Astrocyte (in vitro differentiated cells and primary cell): ENCODE results near the gene IRX6. TPM values are rescaled to one million over a fixed set of nuclear protein-coding genes. Genes with fewer than 3 reads are reported as not detected.

Source experiments
- DNase-seq: peaks from one replicate; pipeline ENCODE4 v3.0.0-alpha.2; 2010; ENCODE audit warnings: low read depth
- FAIRE-seq: peaks from 2 replicates; lab custom pipeline; 2011; peaks lifted over from hg19 to GRCh38; lab: Jason Lieb, UNC
- H2AFZ ChIP-seq: 2 replicates; pipeline ENCODE4 v1.6.0; 2012; ENCODE audit warnings: low read depth, low read length, inconsistent platforms
- H3K27ac ChIP-seq: 2 replicates; pipeline ENCODE4 v1.5.1; 2011; ENCODE audit warnings: low read depth, low read length, inconsistent platforms
- H3K27me3 ChIP-seq: 2 replicates; pipeline ENCODE4 v1.6.0; 2011; ENCODE audit warnings: low read length, inconsistent platforms; ENCODE audit not compliant: insufficient read depth
- H3K36me3 ChIP-seq: 2 replicates; pipeline ENCODE4 v1.5.1; 2011; ENCODE audit warnings: low read length, inconsistent platforms; ENCODE audit not compliant: insufficient read depth
- H3K4me1 ChIP-seq: 2 replicates; pipeline ENCODE4 v1.5.1; 2011; ENCODE audit warnings: low read length, inconsistent platforms; ENCODE audit not compliant: insufficient read depth
- H3K4me2 ChIP-seq: 2 replicates; pipeline ENCODE4 v1.6.0; 2012; ENCODE audit warnings: low read length, inconsistent platforms
- H3K4me3 ChIP-seq: 2 replicates; pipeline ENCODE4 v1.5.1; 2011; ENCODE audit warnings: low read depth, mild to moderate bottlenecking, low read length, inconsistent platforms; ENCODE audit not compliant: insufficient read depth
- H3K79me2 ChIP-seq: 2 replicates; pipeline ENCODE4 v1.6.0; 2012; ENCODE audit warnings: mild to moderate bottlenecking, low read length, inconsistent platforms; ENCODE audit not compliant: insufficient read depth
- H3K9ac ChIP-seq: 2 replicates; pipeline ENCODE4 v1.6.0; 2012; ENCODE audit warnings: mild to moderate bottlenecking, low read length, inconsistent platforms
- H3K9me3 ChIP-seq: 2 replicates; pipeline ENCODE4 v1.5.1; 2012; ENCODE audit warnings: low read depth, mild to moderate bottlenecking, low read length, inconsistent platforms; ENCODE audit not compliant: insufficient read depth
- H4K20me1 ChIP-seq: 2 replicates; pipeline ENCODE4 v1.6.0; 2012; ENCODE audit warnings: low read length, inconsistent platforms; ENCODE audit not compliant: insufficient read depth
- H3K27ac Mint-ChIP-seq: one replicate; pipeline ENCODE4 v1.8.0; 2021; ENCODE audit warnings: mild to moderate bottlenecking, mixed read lengths; ENCODE audit not compliant: unreplicated experiment
- H3K27me3 Mint-ChIP-seq: one replicate; pipeline ENCODE4 v1.8.0; 2021; ENCODE audit warnings: low read depth, mixed read lengths; ENCODE audit not compliant: unreplicated experiment
- H3K36me3 Mint-ChIP-seq: one replicate; pipeline ENCODE4 v1.8.0; 2021; ENCODE audit warnings: low read depth, mixed read lengths; ENCODE audit not compliant: unreplicated experiment
- H3K4me1 Mint-ChIP-seq: one replicate; pipeline ENCODE4 v1.8.0; 2021; ENCODE audit warnings: low read depth, mixed read lengths; ENCODE audit not compliant: unreplicated experiment
- H3K4me3 Mint-ChIP-seq: one replicate; pipeline ENCODE4 v1.8.0; 2021; ENCODE audit warnings: mild to moderate bottlenecking, moderate library complexity, mixed read lengths; ENCODE audit not compliant: unreplicated experiment
- H3K9me3 Mint-ChIP-seq: one replicate; pipeline ENCODE4 v1.8.0; 2021; ENCODE audit warnings: mild to moderate bottlenecking, mixed read lengths; ENCODE audit not compliant: unreplicated experiment
- EZH2 ChIP-seq: IDR thresholded peaks from 2 replicates; pipeline ENCODE4 v1.6.1; 2012; ENCODE audit warnings: mild to moderate bottlenecking, low read length, inconsistent platforms; ENCODE audit not compliant: insufficient read depth
- total RNA-seq: library from RNA; stranded (reverse); gene quantifications from 2 replicates; pipeline ENCODE4 v1.2.1, GENCODE V29; 2021
- TF ChIP-seq, protein P1 (sequence below): IDR thresholded peaks from 2 replicates; pipeline ENCODE4 v1.5.1; 2011; ENCODE audit warnings: low read depth, mild to moderate bottlenecking, inconsistent platforms, low read length, moderate library complexity; ENCODE audit not compliant: insufficient read depth

The IRX6 gene
- total RNA-seq, 1 donor from 2014 or later, result not detected

DNA sequence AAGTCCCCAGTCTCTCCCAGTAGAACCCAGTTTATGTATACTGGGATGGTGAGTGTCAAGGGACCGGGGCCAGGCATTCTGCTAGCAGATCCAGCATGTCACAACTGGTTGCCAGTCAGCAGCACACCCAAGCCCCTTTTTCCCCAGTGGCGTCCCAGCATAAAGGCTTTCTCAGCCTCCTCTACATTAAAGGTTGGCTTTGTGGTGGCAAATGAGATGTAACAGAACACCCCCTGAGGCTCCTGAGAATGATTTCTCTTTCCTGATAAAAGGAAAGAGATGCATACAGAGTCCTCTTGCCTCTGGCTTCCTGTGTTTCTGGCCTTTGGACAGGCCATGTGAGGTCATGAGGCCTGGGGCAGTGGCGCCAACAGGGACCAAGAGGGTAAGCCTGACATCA is 27.9 kb downstream of the IRX6 start:
- H3K27me3 Mint-ChIP-seq, result peaks cover 6% of the 10 kb centered on the region
- H3K4me3 Mint-ChIP-seq, result no peak overlapping the region
- no peak overlapping the region for H3K4me2 ChIP-seq
- H3K36me3 ChIP-seq, result no peaks in the 10 kb centered on the region
- no peaks in the 10 kb centered on the region for H3K79me2 ChIP-seq
- H3K9ac ChIP-seq, result no peak overlapping the region
- no peaks in the 10 kb centered on the region for H3K36me3 Mint-ChIP-seq
- TF ChIP-seq, protein P1, sequence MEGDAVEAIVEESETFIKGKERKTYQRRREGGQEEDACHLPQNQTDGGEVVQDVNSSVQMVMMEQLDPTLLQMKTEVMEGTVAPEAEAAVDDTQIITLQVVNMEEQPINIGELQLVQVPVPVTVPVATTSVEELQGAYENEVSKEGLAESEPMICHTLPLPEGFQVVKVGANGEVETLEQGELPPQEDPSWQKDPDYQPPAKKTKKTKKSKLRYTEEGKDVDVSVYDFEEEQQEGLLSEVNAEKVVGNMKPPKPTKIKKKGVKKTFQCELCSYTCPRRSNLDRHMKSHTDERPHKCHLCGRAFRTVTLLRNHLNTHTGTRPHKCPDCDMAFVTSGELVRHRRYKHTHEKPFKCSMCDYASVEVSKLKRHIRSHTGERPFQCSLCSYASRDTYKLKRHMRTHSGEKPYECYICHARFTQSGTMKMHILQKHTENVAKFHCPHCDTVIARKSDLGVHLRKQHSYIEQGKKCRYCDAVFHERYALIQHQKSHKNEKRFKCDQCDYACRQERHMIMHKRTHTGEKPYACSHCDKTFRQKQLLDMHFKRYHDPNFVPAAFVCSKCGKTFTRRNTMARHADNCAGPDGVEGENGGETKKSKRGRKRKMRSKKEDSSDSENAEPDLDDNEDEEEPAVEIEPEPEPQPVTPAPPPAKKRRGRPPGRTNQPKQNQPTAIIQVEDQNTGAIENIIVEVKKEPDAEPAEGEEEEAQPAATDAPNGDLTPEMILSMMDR, result no peak
- TF ChIP-seq EZH2, result no peak
- H3K9me3 Mint-ChIP-seq, result peaks cover 2% of the 10 kb centered on the region
- H3K27ac Mint-ChIP-seq, result no peak overlapping the region
- no peak overlapping the region for H2AFZ ChIP-seq
- no peaks in the 10 kb centered on the region for H4K20me1 ChIP-seq
- no peaks in the 10 kb centered on the region for H3K4me1 ChIP-seq
- DNase-seq (no peak), FAIRE-seq (no peak)
- no peaks in the 10 kb centered on the region for H3K27me3 ChIP-seq
- no peak overlapping the region for H3K4me3 ChIP-seq
- H3K4me1 Mint-ChIP-seq, result no peaks in the 10 kb centered on the region
- H3K27ac ChIP-seq, result no peak overlapping the region
- H3K9me3 ChIP-seq, result no peaks in the 10 kb centered on the region

DNA sequence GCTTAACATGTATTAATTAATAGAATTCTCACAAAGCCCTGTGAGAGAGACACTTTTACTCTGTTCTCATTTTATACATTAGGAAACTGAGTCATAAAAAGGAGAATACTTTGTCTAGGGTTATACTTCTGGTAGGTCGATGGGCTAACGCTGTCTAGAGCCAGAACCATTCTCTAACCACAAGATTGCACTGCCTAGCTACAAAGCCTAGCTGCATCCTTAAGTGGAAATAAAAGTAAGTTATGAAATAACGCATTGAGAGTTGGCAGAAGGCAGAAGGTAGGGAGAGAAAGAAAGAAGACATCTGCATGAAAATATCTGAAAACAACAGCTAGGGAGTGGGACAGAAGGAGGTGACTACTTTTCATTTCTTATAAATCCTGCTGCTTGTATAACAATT is 33.2 kb downstream of the IRX6 start:
- Histone ChIP-seq H3K4me2 (no peak overlapping the region), H2AFZ (no peak overlapping the region), H4K20me1 (no peaks in the 10 kb centered on the region), H3K79me2 (no peaks in the 10 kb centered on the region), H3K4me1 (no peaks in the 10 kb centered on the region), H3K36me3 (no peaks in the 10 kb centered on the region), H3K9me3 (no peaks in the 10 kb centered on the region), H3K4me3 (no peak overlapping the region), H3K9ac (no peak overlapping the region), H3K27me3 (no peaks in the 10 kb centered on the region), H3K27ac (no peak overlapping the region)
- H3K4me1 Mint-ChIP-seq, result no peaks in the 10 kb centered on the region
- TF ChIP-seq, protein P1, result no peak
- TF ChIP-seq EZH2, result no peak
- H3K27ac Mint-ChIP-seq, result no peak overlapping the region
- FAIRE-seq (no peak), DNase-seq (no peak)
- H3K27me3 Mint-ChIP-seq, result peaks cover 23% of the 10 kb centered on the region
- no peaks in the 10 kb centered on the region for H3K36me3 Mint-ChIP-seq
- no peak overlapping the region for H3K4me3 Mint-ChIP-seq
- no peaks in the 10 kb centered on the region for H3K9me3 Mint-ChIP-seq

DNA sequence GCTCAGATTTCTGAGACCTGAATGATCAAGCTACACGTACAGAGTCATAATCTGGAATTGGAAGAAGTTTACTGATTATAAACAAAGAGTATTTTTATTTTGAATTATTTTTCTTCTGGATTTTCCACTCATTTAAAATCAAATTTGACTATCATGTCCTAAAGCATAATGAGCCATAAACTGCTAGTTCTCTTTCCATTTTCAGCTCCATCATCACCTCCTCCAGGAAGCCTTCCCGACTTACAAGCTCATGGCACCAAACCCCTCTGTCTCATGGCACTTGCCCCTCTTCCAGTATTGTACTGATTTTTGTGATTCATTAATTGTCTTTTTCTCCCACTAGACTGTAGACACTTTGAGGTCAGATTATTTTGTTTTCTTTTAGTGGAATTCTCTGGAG is 35.9 kb downstream of the IRX6 start:
- no peak overlapping the region for H3K4me2 ChIP-seq
- no peak overlapping the region for H3K4me3 ChIP-seq
- H3K9ac ChIP-seq, result no peak overlapping the region
- no peak overlapping the region for H3K27ac ChIP-seq
- no peak overlapping the region for H2AFZ ChIP-seq
- no peaks in the 10 kb centered on the region for H3K4me1 Mint-ChIP-seq
- no peak overlapping the region for H3K27ac Mint-ChIP-seq
- H3K79me2 ChIP-seq, result no peaks in the 10 kb centered on the region
- no peaks in the 10 kb centered on the region for H3K9me3 ChIP-seq
- TF ChIP-seq EZH2, result no peak
- TF ChIP-seq, protein P1, result no peak
- FAIRE-seq (no peak), DNase-seq (no peak)
- H3K27me3 Mint-ChIP-seq, result peaks cover 26% of the 10 kb centered on the region
- no peaks in the 10 kb centered on the region for H4K20me1 ChIP-seq
- H3K36me3 ChIP-seq, result no peaks in the 10 kb centered on the region
- no peaks in the 10 kb centered on the region for H3K4me1 ChIP-seq
- no peaks in the 10 kb centered on the region for H3K27me3 ChIP-seq
- H3K4me3 Mint-ChIP-seq, result no peak overlapping the region
- H3K9me3 Mint-ChIP-seq, result no peaks in the 10 kb centered on the region
- H3K36me3 Mint-ChIP-seq, result no peaks in the 10 kb centered on the region
